ENCODE measurements around the gene METTL23.

The METTL23 gene, protein sequence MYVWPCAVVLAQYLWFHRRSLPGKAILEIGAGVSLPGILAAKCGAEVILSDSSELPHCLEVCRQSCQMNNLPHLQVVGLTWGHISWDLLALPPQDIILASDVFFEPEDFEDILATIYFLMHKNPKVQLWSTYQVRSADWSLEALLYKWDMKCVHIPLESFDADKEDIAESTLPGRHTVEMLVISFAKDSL
- 14.5 to 23.2 reads per million in 2 experiments for total RNA-seq

DNA sequence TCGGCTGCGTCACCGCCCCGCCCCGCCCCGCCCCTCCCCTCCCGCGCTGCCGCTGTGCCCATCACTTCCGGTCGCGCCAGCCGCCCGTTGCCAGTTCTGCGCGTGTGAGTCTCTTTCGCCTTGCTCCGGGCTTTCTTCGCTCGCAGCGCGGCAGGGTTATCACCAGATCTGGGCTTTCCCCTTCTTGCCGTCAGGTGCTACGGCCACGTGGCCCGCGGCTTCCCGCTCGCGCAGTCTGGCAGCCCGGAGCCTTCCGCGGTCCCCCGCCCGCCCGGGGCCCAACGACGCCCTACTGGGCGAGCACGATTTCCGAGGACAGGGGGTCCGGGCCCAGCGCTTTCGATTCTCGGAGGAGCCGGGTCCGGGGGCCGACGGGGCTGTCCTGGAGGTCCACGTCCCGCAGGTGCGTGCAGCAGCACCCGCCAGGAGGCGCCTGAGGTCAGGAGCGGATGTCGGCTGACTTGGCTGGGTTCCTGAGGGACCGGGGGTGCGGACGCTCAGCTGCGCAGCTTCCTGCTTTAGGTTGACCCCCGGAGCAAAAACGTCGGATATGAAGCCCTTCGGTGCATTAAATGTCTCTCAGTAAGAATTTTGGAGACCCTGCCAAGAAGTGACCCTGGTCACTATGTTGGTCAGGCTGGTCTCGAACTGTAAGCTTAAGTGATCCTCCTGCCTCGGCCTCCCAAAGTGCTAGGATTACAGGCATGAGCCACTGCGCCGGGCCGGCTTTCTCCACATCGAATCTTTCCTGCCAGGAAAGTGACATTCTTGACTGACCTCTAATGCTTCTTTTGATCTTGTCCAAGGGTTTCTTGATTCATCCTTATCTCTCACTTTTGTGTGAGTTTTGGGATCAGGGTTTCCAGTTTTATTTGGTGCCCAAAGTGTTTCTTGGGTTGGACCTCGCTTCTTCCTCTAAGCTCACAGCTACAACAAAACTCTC lies at the start of gene METTL23:
Gene METTL23, plus strand, starts transcription at position 64 of the 943 bp plus-strand sequence. CDS start 2,872 bp downstream, outside the sequence.
- DNase-seq (ENCODE audit: low read depth): peak; percentile 88

DNA sequence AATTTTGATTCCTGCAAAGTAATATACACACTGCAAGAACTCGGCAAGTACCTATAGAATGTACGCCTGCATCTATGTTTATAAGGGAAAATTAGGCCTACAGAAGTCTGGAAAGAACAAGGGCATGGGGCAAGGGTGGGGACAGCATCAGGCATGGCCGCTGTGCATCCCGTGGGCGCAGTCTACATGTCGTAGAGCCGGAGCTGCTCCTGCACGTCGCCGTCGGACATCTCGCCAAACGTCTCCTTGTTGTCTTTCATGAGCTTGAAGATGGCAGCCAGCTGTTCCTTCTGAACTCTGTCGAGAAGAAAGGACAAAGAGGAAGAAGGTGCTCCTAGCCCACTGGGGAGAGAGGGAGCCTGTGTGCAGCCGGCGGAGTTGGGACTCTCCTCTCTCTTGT lies 49.2 kb upstream of the METTL23 start:
- no peak for DNase-seq (ENCODE audit: low read depth)

DNA sequence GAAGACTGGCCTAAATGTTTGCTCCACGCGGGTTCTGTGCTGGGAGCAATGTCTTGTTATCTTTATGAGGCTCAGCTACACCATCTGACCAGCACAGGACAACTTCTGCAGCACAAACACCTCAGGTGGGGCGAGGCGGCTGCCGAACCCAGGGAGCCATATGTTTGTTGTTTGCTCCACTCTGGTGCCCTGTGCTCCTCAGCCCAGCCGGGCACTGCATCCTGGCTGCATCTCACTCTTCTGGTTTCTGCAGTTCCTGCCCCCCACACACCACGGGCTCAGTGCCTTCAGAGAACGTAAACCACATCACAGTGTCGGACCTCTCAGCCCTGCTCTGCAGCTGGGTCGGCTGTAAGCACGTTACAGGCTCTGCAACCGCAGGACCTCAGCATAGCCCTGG lies 48.3 kb upstream of the METTL23 start:
- no peak for DNase-seq (ENCODE audit: low read depth)

DNA sequence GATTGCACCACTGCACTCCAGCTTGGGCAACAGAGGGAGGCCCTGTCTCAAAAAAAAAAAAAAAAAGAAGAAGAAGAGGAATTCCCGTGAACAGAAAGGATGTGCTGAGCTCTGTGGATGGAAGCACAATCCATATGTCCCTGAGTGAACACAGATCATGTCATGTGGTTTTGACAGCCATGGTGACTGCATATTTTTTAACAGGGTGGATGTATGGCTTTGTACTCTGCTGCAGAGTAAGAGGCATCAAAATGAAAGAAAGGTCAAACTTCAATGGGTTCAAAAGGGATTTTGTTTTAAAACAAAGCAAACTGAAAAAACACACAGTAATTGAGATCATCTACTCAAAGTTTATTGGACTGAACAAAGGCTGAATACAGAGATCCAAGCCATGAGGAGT lies 47.4 kb upstream of the METTL23 start:
- DNase-seq (ENCODE audit: low read depth): no peak

DNA sequence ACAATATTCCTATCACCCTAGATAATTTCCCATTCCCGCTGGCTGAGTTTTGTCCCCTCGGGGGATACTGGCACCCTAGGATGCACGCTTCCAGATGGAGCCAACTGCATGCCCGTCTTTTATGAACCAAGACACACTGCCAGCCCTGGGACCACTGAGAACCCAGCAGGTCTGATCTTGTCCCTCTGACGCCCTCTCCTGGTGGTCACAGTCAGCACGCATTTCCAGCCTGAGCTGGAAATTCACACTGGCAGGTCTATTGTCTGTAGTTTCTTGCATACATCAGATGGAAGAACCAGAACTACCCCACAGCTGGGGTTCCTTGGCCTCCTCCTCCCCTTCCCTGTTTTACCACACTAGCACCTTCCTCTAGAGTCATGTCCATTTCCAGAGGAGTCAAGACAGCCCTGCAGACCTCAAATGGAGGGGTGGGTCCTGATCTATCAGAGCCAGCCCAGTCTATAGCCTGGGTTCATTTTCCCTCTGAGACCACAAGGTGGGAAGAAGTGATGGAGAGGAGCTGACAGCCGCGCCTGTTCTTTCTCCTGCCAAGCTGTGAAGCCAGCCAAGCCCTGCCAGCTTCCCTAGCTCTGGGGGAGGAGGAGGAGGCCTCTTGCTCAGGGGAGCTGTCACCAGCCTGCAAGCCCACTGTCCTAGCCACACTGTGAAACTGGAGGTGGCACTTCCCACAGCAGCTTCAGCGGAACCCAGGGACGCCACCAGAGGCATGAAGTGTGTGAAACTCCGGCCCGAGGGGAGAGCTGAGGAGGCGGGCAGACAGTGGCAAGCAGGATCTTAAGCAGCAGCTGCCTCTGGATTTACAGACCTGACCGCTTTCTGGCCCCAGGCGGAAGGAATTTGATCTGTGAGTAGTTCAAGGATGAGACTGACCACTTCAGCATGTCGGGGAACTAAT lies 45.2 kb upstream of the METTL23 start:
- peak; percentile 60 for DNase-seq (ENCODE audit: low read depth)

DNA sequence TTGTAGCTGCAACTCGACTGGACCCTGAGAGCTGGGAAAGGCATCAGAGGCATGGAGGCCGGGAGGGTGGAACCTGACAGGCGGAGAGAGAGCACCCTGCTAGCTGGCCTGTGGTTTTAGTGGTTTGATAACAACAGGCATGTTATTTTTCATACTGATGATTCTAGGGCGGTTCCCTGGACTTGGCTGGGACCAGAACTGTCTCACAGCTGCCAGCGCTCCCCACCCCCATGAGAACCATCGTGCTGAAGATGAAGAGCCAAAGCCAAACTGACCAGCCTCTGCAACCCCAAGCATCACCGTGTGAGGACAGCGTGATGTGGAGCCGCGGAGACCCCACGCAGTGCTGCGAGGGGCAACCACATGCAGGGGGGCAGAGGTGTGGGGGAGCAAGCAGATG lies 44.3 kb upstream of the METTL23 start:
- no peak for DNase-seq (ENCODE audit: low read depth)

DNA sequence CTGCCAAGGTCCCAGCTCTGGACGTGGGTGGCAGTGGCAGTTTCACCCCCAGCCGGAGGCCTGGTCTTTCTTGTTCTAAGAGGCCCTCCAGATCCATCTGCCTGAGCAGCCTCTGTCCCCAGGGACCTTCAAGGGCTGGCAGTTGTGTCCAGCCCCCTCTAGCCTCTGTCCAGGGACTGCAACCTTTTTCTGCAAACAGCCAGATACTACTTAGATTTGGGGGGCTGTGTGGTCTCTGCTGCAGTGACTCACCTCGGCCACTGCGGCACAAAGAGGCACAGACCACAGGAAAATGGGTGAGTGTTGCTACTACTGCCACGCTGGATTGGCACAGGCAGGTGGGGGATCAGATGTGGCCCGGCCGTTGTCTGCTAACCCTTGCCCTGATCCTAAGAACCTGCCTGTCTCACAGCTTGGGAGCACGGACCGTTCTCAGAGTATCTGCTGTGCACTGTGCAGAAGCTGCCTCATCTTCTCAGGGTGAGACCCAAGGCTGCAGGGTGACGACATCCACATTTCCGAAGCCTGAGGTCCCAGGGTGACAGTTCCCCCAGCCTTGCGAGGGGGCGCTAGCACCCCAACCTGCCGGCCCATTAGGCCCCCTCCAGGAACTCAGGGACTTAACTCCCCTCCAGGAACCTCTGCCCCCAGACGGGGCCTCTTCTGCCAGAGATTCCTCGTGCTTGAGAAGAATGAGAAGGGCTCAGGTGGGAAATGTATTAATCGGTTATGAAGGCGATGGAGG lies 43.5 kb upstream of the METTL23 start:
- DNase-seq (ENCODE audit: low read depth): no peak

DNA sequence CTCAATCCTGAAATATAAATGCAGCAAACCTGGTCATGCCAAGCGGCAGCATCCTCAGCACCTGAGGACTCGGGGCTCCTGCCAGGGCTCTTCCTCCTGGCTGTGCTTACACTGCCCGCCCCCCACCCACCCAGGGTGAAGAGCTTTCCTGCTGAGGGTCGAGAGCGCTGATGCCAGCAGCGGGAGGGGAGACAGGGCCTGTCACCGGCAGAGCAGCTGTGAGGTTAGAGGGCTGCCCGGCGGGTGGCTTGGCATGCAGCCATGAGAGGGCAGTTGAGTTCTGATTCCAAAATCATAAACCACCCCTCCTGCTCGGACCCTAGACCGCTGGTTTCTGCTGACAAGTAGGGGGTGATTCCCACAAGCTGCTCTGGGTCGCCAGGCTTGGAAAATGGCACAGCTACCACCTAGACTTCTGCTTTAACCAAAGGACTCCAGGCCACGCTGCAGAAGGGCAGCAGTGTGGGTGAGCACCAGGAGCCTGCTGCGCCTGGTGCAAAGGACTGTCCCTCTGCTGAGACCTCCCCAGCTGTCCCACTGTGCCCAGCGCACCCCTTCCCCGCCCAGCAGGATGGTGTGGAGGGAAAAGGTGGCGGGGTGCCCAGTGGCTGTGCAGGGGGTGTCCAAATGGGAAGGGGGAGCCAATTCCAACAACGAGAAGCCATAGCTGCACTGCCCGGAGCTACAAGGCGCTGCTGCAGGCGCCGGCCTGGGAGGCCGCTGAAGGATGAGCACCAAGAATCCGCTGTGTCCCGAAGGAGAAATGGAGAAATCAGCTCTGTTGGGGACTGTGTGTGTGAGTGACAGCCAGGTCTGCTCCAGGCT lies 42.5 kb upstream of the METTL23 start:
- DNase-seq (ENCODE audit: low read depth): no peak

DNA sequence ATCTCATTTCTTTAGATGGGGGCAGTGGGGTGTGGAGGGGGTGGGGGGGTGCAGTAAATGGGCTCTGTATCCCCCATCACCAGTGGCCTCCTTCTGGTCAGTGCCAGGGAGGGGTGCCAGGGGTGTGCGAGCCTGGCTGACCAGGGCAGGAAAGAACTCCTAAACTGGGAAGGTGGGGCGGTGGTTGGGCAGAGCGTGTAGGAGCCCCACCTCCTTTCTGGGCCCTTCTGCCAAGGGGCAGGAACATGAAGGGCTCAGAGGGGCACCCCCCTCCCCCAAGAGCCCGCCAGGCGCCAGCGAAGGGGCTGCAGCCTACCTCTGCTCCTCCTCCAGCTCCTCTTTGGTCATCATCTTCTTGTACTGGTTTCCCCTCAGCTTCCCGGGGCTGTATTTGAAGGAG lies 41.9 kb upstream of the METTL23 start:
- DNase-seq (ENCODE audit: low read depth): no peak

DNA sequence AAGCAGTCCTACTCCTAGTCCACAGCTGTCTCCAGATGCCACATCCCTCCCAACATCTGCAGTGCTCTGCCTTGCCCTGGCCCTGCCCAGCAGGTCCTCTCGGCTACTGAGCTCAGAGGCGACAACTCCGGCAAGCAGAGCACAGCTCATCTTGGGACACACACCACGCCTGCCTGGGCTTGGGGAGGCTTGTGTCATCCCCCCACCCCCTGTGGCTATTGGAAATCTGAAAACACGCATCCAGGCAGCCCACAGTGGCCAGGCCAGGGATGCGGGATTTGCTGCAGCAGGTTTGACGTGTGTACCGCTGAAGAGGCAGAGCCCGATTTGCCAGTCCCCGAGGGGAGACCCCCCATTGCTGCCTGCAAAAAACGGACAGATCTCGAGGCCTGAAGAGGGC lies 41.3 kb upstream of the METTL23 start:
- no peak for DNase-seq (ENCODE audit: low read depth)

DNA sequence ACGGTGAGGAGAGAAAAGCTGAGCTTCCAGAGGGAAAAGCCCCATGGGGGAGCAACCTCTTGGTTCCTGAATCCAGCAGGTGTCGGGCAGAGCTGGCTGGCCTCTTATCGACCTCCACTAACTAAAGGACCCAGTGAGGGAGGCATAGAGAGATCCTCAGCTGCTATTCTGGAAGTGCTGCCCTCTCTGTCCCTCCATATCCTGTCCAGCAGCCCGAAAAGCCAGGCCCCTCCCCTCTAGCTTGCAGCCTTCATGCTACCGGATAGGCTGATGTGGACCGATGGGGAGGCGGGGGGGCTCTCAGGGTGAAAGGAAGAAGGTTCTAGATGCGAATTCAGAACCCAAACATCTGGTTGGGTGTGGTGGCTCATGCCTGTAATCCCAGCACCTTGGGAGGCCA lies 40.8 kb upstream of the METTL23 start:
- DNase-seq (ENCODE audit: low read depth): no peak

DNA sequence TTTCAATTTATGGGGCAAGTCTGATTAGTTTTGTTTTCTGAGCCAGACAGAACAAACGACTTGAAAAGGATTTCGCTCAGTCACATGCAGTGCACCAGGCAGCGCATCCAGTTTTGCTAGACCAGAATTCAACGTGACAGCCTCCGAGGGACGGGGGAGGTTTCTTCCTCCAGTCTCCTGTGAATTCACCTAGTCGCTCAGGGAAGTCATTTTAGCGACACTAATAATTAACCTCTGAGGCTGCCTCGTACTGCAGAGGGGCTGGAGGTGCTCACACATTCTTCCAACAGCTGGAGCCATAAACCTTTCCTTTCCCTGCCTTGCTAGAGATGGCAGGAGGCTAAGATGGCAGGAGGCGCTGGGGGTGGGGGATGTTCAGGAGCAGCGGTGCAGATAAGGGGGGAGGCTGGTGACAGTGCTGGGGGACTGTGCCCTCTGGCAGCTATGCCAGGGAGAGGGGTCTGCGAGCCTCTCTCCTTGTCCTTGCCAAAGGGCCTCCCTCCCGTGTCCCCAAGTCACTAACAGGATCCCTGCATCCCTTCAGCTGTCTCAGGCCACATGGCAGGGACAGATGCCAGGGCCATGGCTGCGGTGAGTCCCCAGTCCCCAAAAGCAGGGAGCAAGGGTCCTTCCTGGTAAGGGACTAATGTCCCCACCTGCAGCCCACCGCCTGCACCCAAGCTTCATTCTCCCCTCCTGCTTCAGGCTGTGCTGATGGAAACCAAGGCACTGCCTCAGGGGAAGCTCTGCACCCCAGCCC lies 39.9 kb upstream of the METTL23 start:
- no peak for DNase-seq (ENCODE audit: low read depth)

DNA sequence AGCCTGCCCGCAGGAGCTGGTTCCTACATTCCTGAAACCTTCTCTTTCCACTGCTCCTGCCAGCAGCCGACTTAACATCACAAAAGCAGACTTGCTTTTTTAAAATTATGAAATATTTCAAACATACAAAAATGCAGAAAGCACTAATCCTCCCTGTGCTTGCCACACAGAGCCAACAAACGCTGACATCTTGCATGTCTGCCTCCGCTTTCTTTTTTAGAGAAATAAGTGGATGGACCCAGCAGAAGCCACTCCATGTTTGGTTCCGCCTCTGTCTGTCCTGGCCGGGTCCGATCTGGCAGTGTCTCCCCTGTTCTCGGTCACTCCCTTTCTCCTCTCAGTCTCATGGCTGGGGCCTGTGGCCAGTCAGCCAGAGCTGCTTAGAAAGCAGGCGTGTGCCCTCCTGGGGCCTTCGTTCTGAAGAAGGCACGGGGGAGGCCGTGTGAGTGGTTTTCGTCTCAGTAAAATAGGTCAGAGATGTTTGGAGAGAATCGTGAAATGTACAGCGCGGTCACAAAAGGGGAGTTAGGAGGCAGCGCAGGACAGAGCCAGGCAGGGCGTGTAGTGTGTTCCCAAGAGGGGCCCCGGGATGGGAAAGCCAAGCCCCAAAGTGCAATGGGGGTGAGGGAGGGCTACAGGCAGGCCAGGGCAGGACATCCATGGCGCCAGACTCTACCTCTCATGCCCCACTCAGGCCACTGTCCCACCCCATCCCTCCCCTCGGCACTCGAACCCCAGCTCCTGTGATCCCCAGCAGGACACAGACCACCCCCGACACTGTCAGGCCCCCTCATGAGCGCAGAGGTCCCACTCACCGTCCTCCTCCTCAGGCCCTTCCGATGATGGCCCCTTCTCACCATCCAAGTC lies 39.1 kb upstream of the METTL23 start:
- no peak for DNase-seq (ENCODE audit: low read depth)

DNA sequence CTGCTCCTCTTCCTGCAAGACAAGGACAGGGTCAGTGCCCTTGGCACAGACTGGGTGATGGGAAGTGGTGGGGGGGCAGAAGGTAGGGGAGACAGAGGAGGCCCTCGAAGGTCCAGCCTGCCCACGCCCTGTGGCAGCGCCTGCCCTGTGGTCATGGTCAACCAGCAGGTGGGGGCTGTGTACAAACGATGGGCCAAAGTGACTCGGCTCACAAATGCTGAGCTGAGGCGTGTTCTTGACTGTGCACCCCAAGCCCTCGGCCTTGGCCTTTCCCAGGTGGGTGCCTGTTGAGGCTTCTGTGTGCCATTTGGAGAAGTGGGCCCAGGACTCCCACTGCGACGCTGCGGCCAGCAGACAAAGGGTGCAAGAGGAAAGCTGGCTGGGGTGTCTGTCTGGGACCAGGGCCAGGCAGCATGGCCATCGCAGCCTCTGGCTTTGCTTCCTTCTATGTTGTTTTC lies 38.4 kb upstream of the METTL23 start:
- DNase-seq (ENCODE audit: low read depth): no peak

DNA sequence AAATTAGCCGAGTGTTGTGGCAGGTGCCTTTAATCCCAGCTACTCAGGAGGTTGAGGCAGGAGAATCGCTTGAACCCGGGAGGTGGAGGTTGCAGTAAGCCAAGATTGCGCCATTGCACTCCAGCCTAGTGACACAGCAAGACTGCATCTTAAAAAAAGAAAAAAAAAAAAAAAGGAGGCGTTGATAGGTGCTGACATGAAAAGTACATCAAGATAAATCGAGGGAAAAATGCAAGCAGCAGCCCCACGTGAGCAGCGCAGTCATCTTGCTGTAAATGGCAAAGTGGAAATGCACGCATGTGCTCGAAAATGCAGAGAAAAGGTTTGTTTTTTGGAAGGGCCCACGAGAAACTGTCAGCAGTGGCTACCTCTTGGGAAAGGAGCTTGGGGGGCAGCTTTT lies 36.8 kb upstream of the METTL23 start:
- no peak for DNase-seq (ENCODE audit: low read depth)

DNA sequence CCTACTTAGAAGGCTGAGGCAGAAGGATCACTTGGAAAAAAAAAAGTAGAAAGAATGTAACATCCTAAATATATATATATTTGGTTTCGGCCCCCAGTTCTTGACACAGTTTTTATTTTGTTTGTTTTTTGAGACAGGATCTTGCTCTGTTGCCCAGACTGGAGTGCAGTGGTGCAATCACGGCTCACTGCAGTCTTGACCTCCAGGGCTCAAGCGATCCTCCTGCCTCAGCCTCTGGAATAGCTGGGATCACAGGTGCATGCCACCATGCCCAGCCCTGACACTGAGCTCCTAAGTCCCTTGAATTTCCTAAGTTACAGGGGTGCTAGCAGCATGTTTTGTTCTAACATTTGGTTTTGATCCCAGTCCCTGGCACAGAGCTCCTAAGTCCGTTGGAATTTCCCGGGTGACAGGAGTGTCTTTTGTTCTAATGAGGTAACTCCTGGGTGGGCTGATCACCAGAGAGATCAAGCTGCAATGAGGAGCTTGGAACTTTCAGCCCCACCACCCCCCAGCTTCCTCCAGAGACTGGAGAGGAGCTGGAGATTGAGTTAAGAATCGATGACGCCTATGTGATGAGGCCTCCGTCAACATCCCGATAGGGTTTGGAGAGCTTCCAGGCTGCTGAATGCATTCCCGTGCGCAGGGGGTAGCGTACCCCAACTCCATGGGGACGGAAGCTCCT lies 35.9 kb upstream of the METTL23 start:
- DNase-seq (ENCODE audit: low read depth): no peak

DNA sequence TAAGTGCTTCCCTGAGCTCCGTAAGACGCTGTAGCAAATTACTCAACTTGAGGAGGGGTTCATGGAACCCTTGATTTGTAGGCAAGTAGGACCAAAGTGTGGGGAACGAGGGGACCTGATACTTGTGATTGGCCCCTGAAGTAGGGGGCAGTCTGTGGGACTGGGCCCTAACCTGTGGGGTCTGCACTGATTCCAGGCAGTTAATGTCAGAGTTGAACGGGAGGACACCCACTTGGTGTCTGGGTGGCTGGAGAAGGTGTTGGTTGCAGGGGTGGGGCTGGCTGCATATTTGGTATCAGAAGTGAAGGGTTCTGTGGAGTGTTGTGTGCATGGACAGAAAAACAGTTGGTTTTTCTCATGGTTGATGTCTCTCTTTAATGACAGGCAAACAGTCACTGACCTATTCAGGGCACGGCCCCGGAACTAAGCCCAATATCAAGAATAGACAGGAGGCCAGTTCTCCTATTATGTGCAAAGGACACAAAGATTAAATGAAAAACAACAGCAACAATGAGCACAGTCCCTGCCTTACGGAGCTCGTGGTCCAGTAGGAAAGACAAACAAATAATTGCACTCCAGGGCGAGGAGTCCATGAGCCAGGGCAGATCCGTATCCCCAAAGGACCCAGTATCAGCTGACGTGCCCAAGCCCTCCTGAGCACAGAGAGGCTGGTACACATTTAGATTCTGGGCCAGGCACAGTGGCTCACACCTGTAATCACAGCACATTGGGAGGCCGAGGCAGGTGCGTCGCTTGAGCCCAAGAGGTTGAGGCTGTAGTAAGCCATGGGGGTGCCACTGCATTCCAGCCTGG lies 35.1 kb upstream of the METTL23 start:
- DNase-seq (ENCODE audit: low read depth): no peak
